Loucy (cell line): Measurements from ENCODE around the gene GRIP1.

Experiments
- H2AFZ ChIP-seq: fragments of 200-600 bp; sonication (generic); 2 replicates; pipeline ENCODE4 v1.6.0; 2016; ENCODE audit warnings: antibody characterized with exemption, mild to moderate bottlenecking, low read length, moderate library complexity
- H3F3A ChIP-seq: fragments of 200-600 bp; 2 replicates; pipeline ENCODE4 v1.6.0; 2016; ENCODE audit warnings: antibody characterized with exemption, low read depth, mild to moderate bottlenecking
- H3K27me3 ChIP-seq: fragments of 200-600 bp; sonication (generic); 2 replicates; pipeline ENCODE4 v1.6.1; 2014; ENCODE audit warnings: low read length, mild to moderate bottlenecking; ENCODE audit not compliant: insufficient read depth, poor library complexity, severe bottlenecking
- H3K36me3 ChIP-seq: fragments of 200-600 bp; sonication (generic); 2 replicates; pipeline ENCODE4 v1.6.1; 2016; ENCODE audit warnings: low read length; ENCODE audit not compliant: insufficient read depth
- H3K4me1 ChIP-seq: fragments of 200-600 bp; sonication (generic); 2 replicates; pipeline ENCODE4 v1.5.1; 2014; ENCODE audit warnings: low read length, mild to moderate bottlenecking; ENCODE audit not compliant: insufficient read depth, poor library complexity, severe bottlenecking
- H3K4me2 ChIP-seq: fragments of 200-600 bp; sonication (generic); 2 replicates; pipeline ENCODE4 v1.6.0; 2014; ENCODE audit warnings: antibody characterized with exemption, low read length, low read depth, mild to moderate bottlenecking; ENCODE audit not compliant: poor library complexity, severe bottlenecking
- H3K4me3 ChIP-seq: fragments of 200-600 bp; sonication (generic); 2 replicates; pipeline ENCODE4 v1.5.1; 2014; ENCODE audit warnings: low read length, mild to moderate bottlenecking, mixed read lengths; ENCODE audit not compliant: poor library complexity, severe bottlenecking
- H3K79me2 ChIP-seq: fragments of 200-600 bp; sonication (generic); 2 replicates; pipeline ENCODE4 v1.6.1; 2014; ENCODE audit warnings: low read length; ENCODE audit not compliant: insufficient read depth
- H3K9ac ChIP-seq: fragments of 200-600 bp; sonication (generic); 2 replicates; pipeline ENCODE4 v1.6.0; 2014; ENCODE audit warnings: mild to moderate bottlenecking, low read depth, low read length, moderate library complexity; ENCODE audit not compliant: poor library complexity, severe bottlenecking
- H3K9me2 ChIP-seq: fragments of 200-600 bp; sonication (generic); replicated peaks from 2 replicates; pipeline ENCODE4 v1.6.1; 2016; ENCODE audit warnings: low read depth, low read length, mixed read lengths
- H3K9me3 ChIP-seq: fragments of 200-600 bp; sonication (generic); 2 replicates; pipeline ENCODE4 v1.6.1; 2014; ENCODE audit warnings: mild to moderate bottlenecking, antibody characterized with exemption, low read length, low read depth; ENCODE audit not compliant: insufficient read depth
- H4K20me1 ChIP-seq: fragments of 200-600 bp; sonication (generic); 2 replicates; pipeline ENCODE4 v1.6.0; 2014; ENCODE audit warnings: antibody characterized with exemption, low read length, mild to moderate bottlenecking; ENCODE audit not compliant: insufficient read depth, poor library complexity, severe bottlenecking
- EZH2phosphoT487 ChIP-seq: fragments of 200-600 bp; IDR thresholded peaks from 2 replicates; pipeline ENCODE4 v1.6.1; 2018; ENCODE audit warnings: antibody characterized with exemption, mild to moderate bottlenecking, moderate library complexity, borderline replicate concordance
- TF ChIP-seq, protein P1 (sequence below): fragments of 200-600 bp; sonication (generic); conservative IDR thresholded peaks from 2 replicates; pipeline ENCODE4 v1.5.1; 2014; ENCODE audit warnings: mild to moderate bottlenecking, antibody characterized with exemption, low read length

GRIP1 gene

DNA sequence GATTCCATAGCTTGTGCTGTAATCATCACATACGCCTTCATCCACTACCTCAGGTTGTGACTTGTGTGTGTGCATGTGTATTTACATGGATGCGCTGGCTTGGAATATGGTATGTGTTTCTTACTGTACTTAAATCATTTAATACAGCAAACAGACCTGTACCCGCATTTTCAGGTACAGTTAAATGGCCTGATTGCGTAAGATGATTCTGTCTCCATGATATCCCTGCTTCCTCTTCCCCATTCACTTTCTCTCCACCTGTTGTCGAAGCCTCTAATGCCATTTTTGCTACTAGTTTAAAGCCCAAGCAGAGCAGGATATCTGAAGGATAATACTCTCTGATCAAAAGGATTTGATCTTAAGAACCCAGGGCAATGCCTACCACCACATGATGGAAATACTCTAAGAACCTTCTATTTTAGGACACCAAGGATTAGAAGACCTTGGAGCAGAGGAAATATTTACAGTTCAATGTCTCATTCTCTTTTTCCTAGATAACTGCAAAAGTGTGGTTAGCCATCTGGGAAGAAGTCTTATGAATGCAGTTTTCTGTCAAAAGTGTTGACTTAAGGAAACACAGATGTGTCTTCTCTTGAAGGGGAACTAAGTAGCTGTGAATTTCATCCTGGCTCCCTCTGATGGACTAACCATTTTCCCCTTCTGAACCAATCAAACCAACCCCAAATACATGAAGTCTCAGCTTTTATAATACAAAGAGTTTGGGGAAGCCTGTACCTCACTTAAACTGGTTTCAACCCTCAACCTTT is 297.9 kb downstream of the GRIP1 start:
- H3K9me2 ChIP-seq, result no peaks in the 10 kb centered on the region
- H2AFZ ChIP-seq, result no peak overlapping the region
- no peaks in the 10 kb centered on the region for H3K27me3 ChIP-seq

DNA sequence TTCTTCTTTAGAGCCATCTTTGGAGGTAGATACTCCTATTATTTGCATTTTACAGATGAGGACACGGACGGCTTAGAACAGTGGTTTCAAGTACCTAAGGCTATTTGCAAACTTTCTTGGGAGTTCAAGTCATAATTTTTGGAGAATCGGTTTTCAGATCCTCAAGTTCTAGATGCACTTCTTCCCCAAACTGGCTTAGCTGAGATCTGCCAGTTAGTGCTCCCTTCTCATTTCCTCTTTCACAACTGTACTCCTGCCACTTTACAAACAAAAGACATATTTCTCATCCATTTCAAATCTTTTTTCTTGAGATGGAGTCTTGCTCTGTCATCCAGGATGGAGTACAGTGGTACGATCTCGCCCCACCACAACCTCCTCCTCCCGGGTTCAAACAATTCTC is 299.3 kb downstream of the GRIP1 start:
- TF ChIP-seq, protein P1, sequence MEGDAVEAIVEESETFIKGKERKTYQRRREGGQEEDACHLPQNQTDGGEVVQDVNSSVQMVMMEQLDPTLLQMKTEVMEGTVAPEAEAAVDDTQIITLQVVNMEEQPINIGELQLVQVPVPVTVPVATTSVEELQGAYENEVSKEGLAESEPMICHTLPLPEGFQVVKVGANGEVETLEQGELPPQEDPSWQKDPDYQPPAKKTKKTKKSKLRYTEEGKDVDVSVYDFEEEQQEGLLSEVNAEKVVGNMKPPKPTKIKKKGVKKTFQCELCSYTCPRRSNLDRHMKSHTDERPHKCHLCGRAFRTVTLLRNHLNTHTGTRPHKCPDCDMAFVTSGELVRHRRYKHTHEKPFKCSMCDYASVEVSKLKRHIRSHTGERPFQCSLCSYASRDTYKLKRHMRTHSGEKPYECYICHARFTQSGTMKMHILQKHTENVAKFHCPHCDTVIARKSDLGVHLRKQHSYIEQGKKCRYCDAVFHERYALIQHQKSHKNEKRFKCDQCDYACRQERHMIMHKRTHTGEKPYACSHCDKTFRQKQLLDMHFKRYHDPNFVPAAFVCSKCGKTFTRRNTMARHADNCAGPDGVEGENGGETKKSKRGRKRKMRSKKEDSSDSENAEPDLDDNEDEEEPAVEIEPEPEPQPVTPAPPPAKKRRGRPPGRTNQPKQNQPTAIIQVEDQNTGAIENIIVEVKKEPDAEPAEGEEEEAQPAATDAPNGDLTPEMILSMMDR, result no peak
- no peak for TF ChIP-seq EZH2phosphoT487
- Histone ChIP-seq H3K9me2 (no peaks in the 10 kb centered on the region), H4K20me1 (no peaks in the 10 kb centered on the region)

More for the DNA sequence above, 297.9 kb downstream of the GRIP1 start:
- H3F3A ChIP-seq, result no peaks in the 10 kb centered on the region
- H3K4me1 ChIP-seq, result no peaks in the 10 kb centered on the region
- H3K9me3 ChIP-seq, result no peaks in the 10 kb centered on the region
- H3K36me3 ChIP-seq, result no peaks in the 10 kb centered on the region
- TF ChIP-seq, protein P1, result no peak
- TF ChIP-seq EZH2phosphoT487, result no peak
- H3K4me3 ChIP-seq, result no peak overlapping the region
- no peak overlapping the region for H3K4me2 ChIP-seq
- no peaks in the 10 kb centered on the region for H3K79me2 ChIP-seq
- no peak overlapping the region for H3K9ac ChIP-seq
- H4K20me1 ChIP-seq, result no peaks in the 10 kb centered on the region

DNA sequence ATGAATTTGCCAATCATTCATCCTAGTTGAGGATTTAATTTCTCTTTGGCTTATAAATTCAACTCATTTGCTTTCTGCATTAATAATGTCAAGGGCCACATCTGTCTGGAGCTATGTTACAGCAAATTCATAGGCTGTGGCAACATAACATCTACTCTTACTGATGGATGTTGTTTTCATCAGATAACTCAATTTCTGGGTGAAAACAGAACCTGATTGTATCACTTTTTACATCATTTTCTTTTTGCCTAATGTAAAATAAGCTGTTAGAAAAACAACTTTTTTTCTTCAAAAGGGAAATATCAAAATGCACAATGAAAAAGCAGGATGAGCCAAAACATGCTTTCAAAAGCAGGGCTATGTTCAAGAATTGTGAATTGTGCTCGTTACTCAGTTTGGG is 303.3 kb downstream of the GRIP1 start:
- Histone ChIP-seq H3K27me3 (no peaks in the 10 kb centered on the region), H2AFZ (no peak overlapping the region), H3K36me3 (no peaks in the 10 kb centered on the region), H3F3A (no peaks in the 10 kb centered on the region), H3K9me2 (no peaks in the 10 kb centered on the region), H4K20me1 (no peaks in the 10 kb centered on the region), H3K9me3 (no peaks in the 10 kb centered on the region), H3K4me1 (no peaks in the 10 kb centered on the region), H3K79me2 (no peaks in the 10 kb centered on the region), H3K9ac (no peak overlapping the region), H3K4me2 (no peak overlapping the region), H3K4me3 (no peak overlapping the region)
- no peak for TF ChIP-seq EZH2phosphoT487
- TF ChIP-seq, protein P1, result no peak

More for the DNA sequence above, 299.3 kb downstream of the GRIP1 start:
- H3K4me1 ChIP-seq, result no peaks in the 10 kb centered on the region
- H3K79me2 ChIP-seq, result no peaks in the 10 kb centered on the region
- H3F3A ChIP-seq, result no peaks in the 10 kb centered on the region
- H3K36me3 ChIP-seq, result no peaks in the 10 kb centered on the region
- no peaks in the 10 kb centered on the region for H3K27me3 ChIP-seq
- H3K4me3 ChIP-seq, result no peak overlapping the region
- no peak overlapping the region for H2AFZ ChIP-seq
- no peak overlapping the region for H3K9ac ChIP-seq
- no peaks in the 10 kb centered on the region for H3K9me3 ChIP-seq
- no peak overlapping the region for H3K4me2 ChIP-seq
